GM18526 (cell line): ENCODE data around the gene WWC2.

Experiments
- POLR2A ChIP-seq: IDR thresholded peaks from 3 replicates; pipeline ENCODE4 v1.6.1; 2011; ENCODE audit not compliant: insufficient read length; ENCODE audit errors: extremely low read depth

WWC2 gene

DNA sequence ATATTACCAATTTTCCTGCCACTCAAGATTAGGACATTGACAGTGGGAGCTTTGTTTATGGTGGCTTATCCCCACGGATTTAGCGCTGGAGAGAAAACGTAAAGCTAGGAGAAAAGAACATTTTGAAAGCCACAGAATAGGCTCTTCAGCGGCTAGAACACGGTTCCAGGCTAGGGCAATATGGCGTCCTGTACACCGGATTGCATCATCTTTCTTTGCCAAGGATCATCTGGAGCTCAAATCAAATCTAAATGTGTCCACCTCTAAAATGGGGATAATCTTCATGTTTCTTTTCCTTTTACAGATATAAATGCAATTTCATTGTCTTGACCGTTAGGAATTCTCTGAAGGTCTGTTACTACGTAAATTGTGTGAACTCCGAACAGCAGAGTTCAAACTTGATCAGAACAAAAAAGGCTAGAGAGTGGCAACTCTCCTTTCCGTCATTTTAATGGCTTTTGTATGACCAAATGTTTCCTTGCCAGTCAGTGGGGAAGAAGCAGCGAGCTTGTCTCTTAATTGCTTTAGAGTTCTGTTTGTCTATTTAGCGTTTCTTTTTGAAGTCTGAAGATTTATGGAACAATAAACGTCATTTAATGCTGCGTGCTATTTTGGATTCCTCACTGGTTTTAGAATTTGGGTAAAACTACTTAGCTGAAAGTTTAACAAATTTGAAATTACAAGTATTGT, 2.6 kb upstream of the WWC2 start:
- TF ChIP-seq POLR2A = no peak

GRCh38 chr4:183097231-183098018, 1.6 kb upstream of the WWC2 start:
- no peak for TF ChIP-seq POLR2A

DNA sequence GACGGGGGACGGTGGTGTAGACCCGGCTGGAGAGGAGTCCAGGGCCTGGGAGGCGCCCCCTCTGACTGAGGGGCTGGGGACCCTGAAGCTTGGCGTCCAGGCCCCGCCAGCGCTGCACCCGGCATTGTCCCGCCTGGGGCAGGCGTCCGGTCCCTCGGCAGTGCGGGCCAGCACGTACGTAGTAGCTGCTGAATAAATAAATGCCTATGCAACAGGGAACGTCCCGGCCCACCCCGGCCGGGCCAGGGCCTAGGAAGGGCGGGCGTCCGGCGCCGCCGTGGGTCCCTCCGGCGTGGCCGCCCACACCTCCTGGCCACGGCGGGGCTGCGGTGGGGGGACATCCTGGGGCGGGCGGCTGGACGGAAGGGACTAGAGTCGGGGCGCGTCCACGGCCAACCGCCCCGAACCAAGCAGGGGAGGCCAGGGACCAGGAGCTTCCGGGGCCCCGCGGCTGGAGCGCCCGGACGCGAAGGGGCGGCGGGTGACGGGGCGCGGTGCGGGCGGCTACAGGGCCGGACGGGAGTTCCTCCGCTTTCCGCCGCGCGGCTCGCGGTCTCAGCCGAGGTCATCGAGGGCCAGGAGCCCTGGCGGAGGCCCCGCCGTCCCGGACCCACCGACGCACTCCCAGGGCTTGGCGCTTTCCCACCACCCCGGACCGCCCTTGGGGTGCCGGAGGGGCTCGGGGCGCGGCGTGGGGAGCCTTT, 886 bp upstream of the WWC2 start:
- no peak for TF ChIP-seq POLR2A

GRCh38 chr4:183099537-183100297, 660 bp downstream of the WWC2 start:
- no peak for TF ChIP-seq POLR2A

DNA sequence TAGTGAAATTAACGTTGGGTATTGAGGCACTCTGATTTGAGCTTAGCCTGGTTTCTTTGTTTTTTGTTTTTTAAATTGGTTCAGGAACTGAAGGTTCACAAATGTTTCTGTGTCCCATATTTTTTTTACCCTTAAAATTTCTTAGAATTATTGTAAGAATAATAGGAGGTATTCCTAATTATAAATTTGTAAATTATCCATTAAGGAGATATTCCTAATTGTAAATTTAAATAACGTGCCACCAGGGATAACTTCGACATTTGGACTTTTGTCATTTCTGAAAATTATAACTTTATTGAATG, 1.2 kb downstream of the WWC2 start:
- TF ChIP-seq POLR2A = no peak

DNA sequence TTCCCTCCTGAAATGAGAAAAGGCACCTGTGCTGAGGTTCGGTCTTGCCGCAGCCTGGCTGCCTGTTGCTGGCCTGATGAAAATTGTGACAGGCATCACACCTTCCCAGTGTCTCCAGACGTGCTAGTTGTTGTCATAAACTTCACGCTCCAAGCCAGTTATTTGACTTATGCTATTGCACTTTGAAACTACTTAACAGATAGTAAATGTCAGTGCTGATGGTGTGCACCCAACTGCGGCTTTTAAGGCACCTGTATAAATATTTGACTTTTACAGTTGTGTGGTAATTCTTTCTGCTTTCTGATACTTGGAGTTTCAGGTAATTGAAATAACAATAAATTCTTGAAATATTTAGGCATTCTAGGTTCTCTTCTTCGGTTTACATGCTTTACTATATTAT, 1.8 kb downstream of the WWC2 start:
- TF ChIP-seq POLR2A = no peak

GRCh38 chr4:183101956-183102480, 3.0 kb downstream of the WWC2 start:
- no peak for TF ChIP-seq POLR2A

- TF ChIP-seq POLR2A = no peak
These were observed 6.0 kb downstream of the WWC2 start for GRCh38 chr4:183105092-183105491.

DNA sequence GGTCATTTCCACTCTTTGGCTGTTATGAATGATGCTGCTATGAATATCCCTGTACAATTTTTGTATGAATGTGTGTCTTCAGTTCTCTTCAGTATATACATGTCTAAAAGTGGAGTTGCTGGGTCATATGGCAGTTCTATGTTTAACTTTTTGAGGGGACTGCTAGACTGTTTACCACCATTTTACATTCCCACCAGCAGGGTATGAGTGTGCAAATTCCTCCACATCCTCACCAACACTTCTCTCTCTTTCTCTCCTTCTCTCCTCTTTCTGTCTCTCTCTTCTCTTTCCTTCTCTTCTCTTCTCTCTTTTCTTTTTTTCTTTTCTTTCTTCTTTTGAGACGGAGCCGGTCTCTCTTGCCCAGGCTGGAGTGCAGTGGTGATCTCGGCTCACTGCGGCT, 7.8 kb downstream of the WWC2 start:
- no peak for TF ChIP-seq POLR2A

- no peak for TF ChIP-seq POLR2A
These were observed 8.9 kb downstream of the WWC2 start for GRCh38 chr4:183107891-183108459.

DNA sequence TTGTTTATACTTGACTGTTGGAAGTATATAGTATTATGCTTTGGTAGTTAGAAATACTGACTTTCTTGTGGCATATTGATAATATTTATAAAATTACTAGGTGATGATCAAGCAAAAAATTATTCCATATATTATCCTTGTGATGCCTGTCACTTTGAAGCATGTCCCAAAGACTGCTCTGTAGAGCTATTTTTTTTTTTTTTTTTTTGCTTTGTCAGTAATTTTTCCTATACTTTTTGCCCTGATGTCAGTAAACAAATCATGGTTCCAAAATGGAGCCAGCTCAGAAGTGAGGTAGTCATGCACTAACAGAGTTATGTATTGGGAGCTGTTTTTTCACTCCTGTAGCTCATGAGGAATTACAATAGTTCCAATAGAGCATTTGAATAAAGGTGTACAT, 11.2 kb downstream of the WWC2 start:
- no peak for TF ChIP-seq POLR2A

DNA sequence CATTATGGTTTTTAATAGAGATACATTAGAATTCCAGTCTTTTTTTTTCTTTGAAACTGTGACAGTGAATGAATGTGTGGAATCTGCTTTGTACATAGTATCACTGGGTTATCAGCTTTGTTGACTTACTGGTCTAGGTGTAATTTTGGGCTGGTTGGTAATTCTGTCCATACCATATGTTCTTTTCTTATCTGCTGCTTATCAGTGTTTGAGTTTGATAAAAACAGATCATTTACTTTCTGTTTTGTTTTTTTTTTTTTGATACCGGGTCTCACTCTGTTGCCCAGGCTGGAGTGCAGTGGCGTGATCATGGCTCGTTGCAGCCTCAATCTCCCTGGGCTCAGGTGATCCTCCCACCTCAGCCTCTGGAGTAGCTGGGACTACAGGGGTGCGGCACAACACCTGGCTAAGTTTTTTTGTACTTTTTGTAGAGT, 12.4 kb downstream of the WWC2 start:
- no peak for TF ChIP-seq POLR2A

DNA sequence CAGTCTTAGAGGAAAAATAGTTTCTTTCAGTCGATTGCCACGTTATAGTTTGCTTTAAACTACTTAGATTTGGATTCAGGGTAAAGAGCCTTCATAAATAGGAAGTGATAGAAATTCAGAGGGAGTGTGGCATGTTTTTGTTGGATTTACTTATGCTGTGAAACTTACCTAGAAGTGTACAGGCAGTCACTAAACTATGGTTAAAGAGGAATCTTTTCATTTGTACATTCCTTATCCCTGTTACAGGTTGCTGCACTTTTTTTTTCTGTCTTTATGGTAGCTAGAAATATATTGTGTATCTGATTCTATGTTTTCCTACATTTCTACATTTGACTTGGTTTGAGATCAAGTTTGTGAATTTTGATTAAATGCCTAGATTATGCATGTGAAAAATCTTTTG, 19.1 kb downstream of the WWC2 start:
- no peak for TF ChIP-seq POLR2A

- no peak for TF ChIP-seq POLR2A
These were observed 19.5 kb downstream of the WWC2 start for GRCh38 chr4:183118585-183118984.

GRCh38 chr4:183124228-183124627, 25.2 kb downstream of the WWC2 start:
- no peak for TF ChIP-seq POLR2A
